Measurements from ENCODE around the gene JPT1. TPM values are rescaled to one million over a fixed set of nuclear protein-coding genes. Genes with fewer than 3 reads are reported as not detected.

Gene JPT1
- total and polyA plus RNA-seq, 8 donors, result 7.5 to 33.1 (median 17.5) TPM

- peak in 1 of 6 donors; percentile 44 for DNase-seq
- H3K4me1 ChIP-seq, result peaks cover 0 to 14% (median 10%) of the 10 kb centered on the region in 3 donors
Observed at GRCh38 chr17:75152922-75153779, 1.2 kb downstream of the JPT1 start.

DNA sequence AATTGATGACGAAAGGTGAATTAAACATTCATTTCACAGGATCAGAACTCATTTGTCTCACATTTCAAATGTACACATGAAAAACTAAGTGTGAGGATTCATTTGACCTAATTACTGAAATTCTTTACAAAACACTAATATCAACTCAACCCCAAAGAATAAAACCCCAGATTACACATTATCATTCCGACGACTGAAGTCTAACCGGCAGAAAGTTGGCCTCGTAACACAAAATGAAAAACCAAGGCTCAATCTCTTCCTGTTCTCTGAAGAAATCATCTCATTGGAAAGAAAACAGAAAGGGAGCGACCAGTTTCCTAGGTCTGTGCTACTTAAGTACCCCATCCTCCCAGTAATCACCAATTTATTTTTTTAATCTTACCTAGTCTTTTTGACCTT lies 1.8 kb downstream of the JPT1 start:
- Histone ChIP-seq H3K4me3 (peak overlapping the region in 1 of 4 donors; percentile 67), H3K27ac (no peak overlapping the region), H3K4me1 (peaks cover 0 to 15% (median 10%) of the 10 kb centered on the region in 3 donors), H3K36me3 (no peaks in the 10 kb centered on the region), H3K27me3 (no peaks in the 10 kb centered on the region), H3K9me3 (no peaks in the 10 kb centered on the region)
- intact Hi-C loops (cut with DNase I), result no loop called here
- no peak for FAIRE-seq
- WGBS, 2 donors, result 88 to 91% methylated on average over 6 of the region's 6 CpGs
- no peak for ATAC-seq
- DNase-seq, result no peak
- TF ChIP-seq CTCF (IDR thresholded peaks at IDR 0.05), result no peak

More at GRCh38 chr17:75152922-75153779, 1.2 kb downstream of the JPT1 start:
- intact Hi-C loops (cut with DNase I), result no loop called here
- WGBS, 2 donors, result 11 to 14% methylated on average over 27 to 28 of the region's 28 CpGs
- ATAC-seq (peak in 1 of 4 donors; percentile 28), FAIRE-seq (no peak)
- Histone ChIP-seq H3K4me3 (peak overlapping the region; percentile 67 to 94 (median 76)), H3K27ac (no peak overlapping the region), H3K27me3 (no peaks in the 10 kb centered on the region), H3K9me3 (no peaks in the 10 kb centered on the region), H3K36me3 (no peaks in the 10 kb centered on the region)
- TF ChIP-seq CTCF (IDR thresholded peaks at IDR 0.05), result no peak

DNA sequence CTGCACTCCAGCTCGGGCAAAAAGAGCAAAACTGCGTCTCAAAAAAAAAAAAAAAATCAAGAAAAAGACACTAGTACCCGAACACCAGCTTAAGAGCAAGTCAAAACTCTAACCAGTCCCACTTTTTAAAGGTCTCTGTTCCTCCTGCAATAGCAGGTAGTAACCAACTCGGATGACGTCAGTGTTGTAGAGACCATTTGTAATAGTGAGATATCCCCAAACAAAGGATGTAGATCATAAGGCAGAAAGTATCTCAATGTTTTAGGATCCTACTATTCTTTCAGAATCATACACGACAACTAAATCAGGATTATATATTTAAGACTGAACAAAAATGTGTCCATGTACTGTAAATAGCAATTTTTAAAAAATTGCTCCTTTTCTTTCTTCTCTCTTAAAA lies 2.4 kb downstream of the JPT1 start:
- intact Hi-C loops (cut with DNase I), result no loop called here
- no peak for DNase-seq
- Histone ChIP-seq H3K36me3 (no peaks in the 10 kb centered on the region), H3K27ac (no peak overlapping the region), H3K27me3 (no peaks in the 10 kb centered on the region), H3K4me1 (peaks cover 0 to 15% (median 10%) of the 10 kb centered on the region in 3 donors), H3K4me3 (no peak overlapping the region), H3K9me3 (no peaks in the 10 kb centered on the region)
- no peak for FAIRE-seq
- ATAC-seq, result no peak
- no peak for TF ChIP-seq CTCF (IDR thresholded peaks at IDR 0.05)
- 91 to 97% methylated on average over 6 of the region's 6 CpGs for WGBS, 2 donors

- FAIRE-seq (no peak), ATAC-seq (peak in 3 of 4 donors; percentile 52 to 84 (median 78)), DNase-seq (peak in 2 of 6 donors; percentile 1 to 30)
- no peaks in the 10 kb centered on the region for H3K27me3 ChIP-seq
- WGBS, 2 donors, result 74 to 82% methylated on average over 6 of the region's 6 CpGs
- no peaks in the 10 kb centered on the region for H3K36me3 ChIP-seq
- TF ChIP-seq CTCF (IDR thresholded peaks at IDR 0.05), result no peak
- intact Hi-C loops (cut with DNase I), result no loop called here
- no peak overlapping the region for H3K4me3 ChIP-seq
- H3K4me1 ChIP-seq, result peaks cover 0 to 13% (median 7%) of the 10 kb centered on the region in 3 donors
- no peaks in the 10 kb centered on the region for H3K9me3 ChIP-seq
- peak overlapping the region in 2 of 4 donors; percentile 34 to 58 for H3K27ac ChIP-seq
Observed at GRCh38 chr17:75147878-75148546, 6.3 kb downstream of the JPT1 start.

Data from pancreas (tissue), 10 donors.